HT1080 (cell line): ENCODE results near the gene CSF1. TPM values are rescaled to one million over a fixed set of nuclear protein-coding genes. Genes with fewer than 3 reads are reported as not detected.

ENCODE experiments used
- DNase-seq: peaks from one replicate; pipeline ENCODE4 v3.0.0-alpha.2; 2015; ENCODE audit warnings: low read depth
- total RNA-seq: library from RNA; depleted of rRNA; stranded (reverse); fragments of >200 nt; shearing (Covaris generic); gene quantifications from 2 replicates; pipeline ENCODE4 v1.2.3, GENCODE V29; 2014

Gene CSF1
- total RNA-seq, 1 experiment from 2014 or later = 22.0 TPM

- no peak for DNase-seq
Measured at GRCh38 chr1:109901141-109901523, 9.5 kb upstream of the CSF1 start.

DNA sequence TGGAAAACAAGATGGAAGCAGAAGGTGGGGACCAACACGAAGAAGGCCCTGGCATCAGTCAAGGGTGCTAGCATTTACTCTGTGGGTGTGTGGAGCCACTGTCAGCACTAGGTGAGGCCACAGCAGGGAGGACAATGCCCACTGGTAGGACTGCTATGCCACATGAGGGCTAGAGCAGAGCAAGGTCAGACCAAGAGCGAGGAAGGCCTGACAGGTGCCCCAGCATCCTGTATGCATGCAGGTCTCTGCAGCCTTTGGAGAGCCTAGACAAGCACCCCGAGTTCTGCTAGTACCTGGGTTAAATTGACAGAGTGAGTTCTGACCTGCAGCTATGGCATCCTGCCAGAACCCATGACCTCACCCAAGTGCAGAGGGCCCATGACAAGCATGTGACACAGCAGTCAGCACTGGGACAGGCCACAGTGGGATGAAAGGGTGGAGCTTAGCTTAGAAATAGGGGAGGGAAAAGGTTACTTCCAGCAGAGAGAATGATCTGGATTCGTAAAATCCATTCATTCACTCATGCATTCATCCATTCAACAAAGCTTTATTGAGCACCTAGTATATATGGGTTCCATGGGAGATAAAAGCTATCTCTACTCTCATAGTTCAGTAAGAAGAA lies 9.0 kb upstream of the CSF1 start:
- peak; percentile 30 for DNase-seq

DNA sequence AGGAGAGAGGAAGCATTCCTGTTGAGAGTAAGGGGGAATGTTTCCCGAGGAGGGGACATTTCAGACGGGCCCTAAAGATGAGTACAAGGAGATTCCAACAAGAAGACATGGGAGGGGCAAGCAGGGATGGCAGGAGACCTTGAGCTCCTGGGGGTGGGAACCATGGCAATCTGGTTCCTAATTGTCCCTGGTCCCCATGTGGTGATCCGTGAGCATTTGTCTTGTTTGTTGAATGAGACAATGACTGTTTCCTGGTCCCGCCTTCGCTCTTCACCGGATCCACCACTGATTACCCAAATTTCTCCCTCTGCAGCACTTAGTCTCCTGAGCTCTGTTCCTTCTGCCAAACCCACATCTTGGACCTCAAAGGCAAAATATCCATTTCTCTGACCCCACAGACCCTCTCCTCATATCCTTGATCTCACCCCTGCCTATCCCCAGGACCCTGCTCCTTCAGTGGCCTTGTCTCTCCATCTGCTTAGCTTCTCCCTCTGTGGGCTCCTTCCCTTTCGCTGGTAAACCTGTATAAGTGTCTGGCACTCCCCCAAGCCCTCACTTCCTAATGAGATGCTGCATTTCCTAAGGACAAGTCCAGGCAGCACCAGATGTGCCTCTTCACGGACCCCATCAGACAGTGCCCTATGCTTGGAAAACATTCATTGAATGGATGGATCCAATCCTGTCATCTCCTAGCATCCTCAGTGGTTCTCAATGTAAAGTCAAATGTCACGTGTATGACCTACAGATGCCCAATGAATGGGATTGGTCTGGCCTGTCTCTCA lies 8.3 kb upstream of the CSF1 start:
- no peak for DNase-seq

- no peak for DNase-seq
Measured at GRCh38 chr1:109903376-109903930, 7.2 kb upstream of the CSF1 start.

DNA sequence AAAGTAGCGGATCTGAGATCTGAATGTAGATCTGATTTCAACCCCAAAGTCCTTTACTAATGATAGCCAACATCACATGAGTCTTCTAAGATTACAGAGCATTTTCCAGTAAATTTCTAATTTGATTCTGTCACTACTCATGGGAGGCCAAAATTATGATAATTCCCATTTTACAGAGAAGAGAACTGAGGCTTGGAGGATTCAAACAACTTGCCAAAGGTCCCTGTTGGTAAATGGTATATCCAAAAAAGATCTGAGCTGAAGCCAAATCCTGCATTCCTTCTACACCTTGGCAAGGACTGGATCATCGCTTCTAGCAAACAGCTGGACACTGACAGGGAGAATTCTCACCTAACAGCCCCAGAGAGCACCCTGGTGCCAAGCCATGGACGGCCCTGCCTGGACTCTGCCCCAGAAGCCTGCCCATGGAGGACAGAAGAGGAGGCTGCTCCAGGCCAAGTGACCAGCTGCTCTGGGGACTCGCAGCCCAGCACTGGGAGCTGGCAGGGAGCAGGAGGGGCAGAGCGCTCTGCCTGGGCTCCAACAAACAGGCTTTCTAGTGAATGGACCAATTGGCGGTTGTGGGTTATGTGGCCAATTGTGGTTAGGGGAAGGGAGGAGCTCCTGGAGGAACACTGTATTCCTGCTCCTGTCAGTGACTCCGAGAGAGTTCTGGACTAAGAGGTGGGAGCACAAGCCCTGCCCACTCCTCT lies 6.4 kb upstream of the CSF1 start:
- DNase-seq = peak; percentile 45

- no peak for DNase-seq
Measured at GRCh38 chr1:109905491-109905890, 5.2 kb upstream of the CSF1 start.

DNA sequence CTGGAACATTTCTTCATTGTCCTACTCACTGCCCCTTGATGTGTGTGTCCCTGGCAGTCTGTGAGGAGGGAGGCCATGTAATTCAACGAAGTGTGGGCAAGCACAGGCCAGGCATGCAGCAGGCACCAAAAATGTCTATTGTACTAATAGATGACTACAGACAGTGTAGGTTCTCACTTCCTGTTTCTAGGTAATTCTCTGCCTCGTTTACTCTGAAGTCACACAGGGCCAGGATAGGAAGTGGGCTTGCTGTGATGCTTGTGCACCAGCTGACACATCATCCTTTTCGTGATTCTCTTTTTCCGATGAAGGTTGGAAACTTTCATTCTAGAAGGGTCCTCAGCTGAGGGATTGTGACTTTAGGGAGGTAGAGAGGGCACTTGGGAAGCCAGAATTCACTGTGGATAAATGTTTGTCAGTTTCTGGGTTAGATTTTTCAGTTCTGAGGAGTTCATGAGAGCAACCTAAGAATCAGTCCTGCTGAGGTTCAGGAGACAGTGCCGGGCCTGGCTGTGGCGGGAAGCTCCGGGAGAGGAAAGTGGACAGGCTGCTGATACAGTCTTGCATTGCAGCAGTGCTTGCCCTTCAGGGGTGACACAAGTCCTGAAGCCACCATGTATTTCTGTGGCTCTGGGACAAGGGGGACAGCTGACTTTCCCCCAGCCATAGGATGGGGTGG lies 4.3 kb upstream of the CSF1 start:
- DNase-seq = no peak

GRCh38 chr1:109906839-109907180 lies 3.8 kb upstream of the CSF1 start:
- DNase-seq = no peak

GRCh38 chr1:109907190-109907774 lies 3.4 kb upstream of the CSF1 start:
- no peak for DNase-seq

GRCh38 chr1:109908836-109909235 lies 1.8 kb upstream of the CSF1 start:
- DNase-seq = no peak

- no peak for DNase-seq
Measured at GRCh38 chr1:109909561-109909960, 1.1 kb upstream of the CSF1 start.

DNA sequence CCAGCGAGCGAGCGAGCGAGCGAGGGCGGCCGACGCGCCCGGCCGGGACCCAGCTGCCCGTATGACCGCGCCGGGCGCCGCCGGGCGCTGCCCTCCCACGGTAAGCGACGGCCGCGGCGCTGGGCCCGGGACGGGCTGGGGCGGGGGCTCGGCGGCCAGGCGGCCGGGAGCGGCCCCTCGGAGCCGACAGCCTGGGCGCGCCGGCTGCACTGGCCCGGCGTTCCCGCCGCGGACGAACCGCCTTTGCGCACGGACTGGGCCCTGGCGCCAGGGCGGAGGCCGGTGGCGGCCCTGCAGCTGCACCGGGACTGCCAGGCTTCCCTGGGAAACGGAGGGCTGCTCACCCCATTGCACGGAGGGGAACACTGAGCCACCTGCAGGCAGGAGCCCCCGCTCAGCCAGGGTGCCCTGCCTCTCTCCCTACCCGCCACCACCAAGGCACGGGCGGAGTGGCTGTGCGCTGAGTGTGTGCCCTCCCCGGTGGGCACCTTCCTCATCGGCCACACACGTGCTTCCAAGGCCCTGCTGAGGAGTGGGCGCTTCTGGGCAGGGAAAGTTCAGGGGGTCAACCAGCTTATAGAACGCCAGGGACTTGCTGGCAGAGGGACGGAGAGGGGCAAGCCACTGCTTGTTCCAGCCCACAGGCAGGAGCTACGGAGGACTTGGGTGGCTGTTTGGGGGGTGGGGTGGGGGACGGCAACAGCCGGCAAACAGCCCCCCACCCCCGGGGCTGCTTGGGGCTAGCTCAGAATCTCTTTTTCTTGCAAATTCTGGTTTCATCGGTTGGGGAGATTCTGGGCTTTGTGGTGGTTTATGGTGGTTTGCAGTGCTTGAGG lies 532 bp downstream of the CSF1 start:
- DNase-seq = no peak

DNA sequence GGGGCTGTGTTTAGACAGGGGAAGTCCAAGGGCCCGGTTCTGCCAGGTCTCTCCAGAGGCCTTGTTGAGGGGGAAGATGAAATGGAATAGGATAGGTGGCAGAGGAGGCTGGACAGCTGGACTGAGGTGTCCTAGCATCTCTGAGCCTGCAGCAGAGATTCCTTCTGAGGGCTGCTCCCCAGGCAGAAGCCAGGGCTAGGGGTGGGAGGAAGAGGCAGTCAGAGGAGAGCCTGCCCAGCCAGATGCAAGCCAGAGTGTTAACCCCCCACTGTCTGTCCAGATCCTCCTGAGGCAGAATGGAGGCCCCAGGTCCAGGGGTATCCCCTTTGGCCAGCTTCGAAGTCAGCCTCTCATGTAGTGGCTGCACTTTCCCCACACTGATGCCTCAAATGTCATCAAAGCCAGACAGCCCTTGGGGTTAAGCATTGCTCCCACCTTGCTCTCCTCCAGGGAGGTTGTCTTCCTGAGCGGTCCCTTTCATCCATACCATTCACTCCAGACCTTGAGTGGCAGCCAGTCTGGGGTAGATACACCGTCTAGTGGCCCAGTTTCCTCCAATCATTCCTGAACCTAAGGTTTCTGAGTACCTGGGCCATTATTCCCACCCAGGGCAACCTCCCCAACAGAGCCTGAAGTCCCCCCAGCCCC lies 1.7 kb downstream of the CSF1 start:
- no peak for DNase-seq

- no peak for DNase-seq
Measured at GRCh38 chr1:109912873-109913272, 2.2 kb downstream of the CSF1 start.

- DNase-seq = no peak
Measured at GRCh38 chr1:109913360-109913879, 2.8 kb downstream of the CSF1 start.

- DNase-seq = no peak
Measured at GRCh38 chr1:109914587-109915240, 4.1 kb downstream of the CSF1 start.

DNA sequence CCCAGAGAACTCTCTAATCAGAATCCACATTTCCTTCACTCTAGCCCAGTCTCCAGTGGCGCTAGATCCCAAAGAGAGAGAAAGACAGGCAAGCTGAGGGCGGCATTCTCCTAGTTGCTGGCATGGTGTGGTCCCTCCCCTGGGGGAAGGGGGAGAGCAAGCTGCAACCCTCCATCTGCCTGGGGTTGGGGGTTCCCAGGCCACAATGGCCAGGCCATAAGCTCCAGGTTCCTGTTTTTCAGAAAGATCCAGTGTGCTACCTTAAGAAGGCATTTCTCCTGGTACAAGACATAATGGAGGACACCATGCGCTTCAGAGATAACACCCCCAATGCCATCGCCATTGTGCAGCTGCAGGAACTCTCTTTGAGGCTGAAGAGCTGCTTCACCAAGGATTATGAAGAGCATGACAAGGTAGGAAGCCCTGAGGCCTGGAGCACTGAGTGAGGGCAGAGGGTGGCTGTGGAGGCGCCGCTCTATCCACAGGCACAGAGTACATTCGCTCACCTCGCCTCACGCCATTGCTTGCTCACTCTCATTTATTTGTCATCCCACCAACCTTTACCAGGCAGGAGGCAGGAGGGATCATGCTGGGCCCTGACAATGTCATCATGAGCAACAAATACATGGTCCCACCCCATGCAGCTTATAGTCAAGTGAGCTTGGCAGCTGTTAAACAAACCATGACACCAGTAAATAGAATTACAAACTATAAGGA lies 6.6 kb downstream of the CSF1 start:
- no peak for DNase-seq
